HPDE6-E6E7 (cell line): ENCODE measurements around the gene KDM4C.
"Not testable (repeated sequence)": the region's sequence is repeated elsewhere in the genome, so short reads cannot be mapped to it uniquely, and the experiment has no call there.

Source experiments
- DNase-seq: peaks from one replicate; pipeline ENCODE4 v3.0.0; 2011; ENCODE audit warnings: missing footprints; ENCODE audit errors: extremely low spot score

The KDM4C gene

DNA sequence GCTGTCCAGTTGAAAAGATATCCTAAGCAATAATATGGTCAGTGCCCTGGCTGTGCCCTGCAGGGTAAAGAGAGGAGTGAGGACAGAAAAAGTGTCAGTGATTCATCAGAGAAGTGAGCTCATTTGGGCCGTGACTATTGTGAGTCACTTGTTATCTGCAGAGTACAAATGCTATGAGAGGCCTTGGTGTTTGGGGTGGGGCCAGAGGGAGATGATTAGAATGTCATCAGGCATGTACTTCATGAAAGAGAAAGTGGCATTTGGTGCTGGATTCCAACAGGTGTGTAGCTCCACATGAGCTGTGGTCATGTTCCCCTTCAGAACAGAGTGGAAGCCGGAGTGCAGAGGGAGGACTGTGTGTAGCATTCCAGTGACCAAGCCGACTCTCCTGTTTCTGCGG, 174.1 kb downstream of the KDM4C start:
- peak; percentile 86 for DNase-seq

DNA sequence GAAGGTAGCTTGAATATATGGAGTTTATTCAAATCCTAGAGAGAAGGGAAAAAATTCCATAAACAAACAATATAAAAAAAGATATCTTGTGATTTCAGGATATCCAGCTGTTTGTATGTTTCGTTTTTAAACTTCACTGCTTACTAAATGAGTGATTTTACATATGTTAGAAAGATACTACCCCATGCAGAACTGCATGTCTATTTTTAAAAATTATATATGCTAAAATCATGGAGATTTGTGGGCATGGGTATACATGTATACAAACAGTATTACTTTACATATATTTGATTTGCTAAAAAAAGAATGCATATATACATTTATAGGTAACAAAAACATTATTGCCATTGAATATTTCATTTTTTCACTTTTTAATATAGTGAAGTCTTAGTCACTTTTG, 178.3 kb downstream of the KDM4C start:
- no peak for DNase-seq

DNA sequence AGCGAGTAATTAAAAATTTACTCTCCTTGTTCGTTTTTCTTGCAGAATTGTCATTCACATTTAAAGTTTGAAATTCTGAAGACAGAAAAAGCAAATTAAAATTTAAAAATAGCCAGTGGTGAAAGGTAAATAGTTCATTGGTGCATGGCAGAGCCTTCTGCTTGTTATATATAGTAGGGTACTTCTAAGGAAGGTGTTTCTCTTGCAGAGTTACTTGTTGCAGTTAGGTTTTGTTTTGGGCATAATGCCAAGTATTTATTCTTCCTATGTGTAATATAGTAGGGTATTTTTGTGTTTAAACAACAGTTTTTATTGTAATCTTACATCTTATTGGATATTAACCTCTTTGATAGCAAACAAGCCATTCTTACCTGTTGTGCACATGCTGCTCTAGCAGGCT, 179.4 kb downstream of the KDM4C start:
- no peak for DNase-seq

DNA sequence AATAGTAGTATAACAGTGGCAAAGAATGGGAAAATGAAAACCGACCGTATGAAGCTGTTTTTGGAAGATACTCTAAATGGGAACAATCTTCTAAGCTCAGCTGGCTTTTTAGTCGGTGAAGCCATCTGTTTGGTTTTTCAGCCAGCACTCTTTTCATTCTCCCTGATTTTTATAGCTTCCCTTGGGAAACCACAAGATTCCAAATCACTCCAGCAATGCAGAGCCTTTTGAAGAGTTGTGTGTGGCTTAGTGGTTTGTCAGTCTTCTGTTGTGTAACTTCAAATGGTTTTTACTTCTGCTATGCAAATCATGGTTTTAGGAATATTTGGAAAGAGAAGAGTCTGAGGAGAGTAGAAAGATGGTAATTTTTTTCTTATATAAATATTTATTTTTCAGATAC, 180.7 kb downstream of the KDM4C start:
- no peak for DNase-seq

DNA sequence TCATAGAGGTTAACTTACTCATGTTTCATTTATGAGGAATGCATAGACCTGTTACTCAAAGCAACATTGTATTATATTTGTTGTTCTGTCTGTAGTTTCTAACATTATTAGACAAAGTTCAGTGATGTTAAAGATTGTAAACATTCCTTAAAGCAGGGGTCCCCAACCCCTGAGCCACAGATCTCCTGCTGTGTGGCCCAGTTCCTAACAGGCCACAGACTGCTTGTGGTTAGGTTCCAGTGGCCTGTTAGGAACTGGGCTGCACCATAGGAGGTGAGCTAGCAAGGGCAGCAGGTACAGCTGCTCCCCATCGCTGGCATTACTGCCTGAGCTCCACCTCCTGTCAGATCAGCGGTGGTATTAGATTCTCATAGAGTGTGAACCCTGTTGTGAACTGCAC, 181.1 kb downstream of the KDM4C start:
- no peak for DNase-seq

DNA sequence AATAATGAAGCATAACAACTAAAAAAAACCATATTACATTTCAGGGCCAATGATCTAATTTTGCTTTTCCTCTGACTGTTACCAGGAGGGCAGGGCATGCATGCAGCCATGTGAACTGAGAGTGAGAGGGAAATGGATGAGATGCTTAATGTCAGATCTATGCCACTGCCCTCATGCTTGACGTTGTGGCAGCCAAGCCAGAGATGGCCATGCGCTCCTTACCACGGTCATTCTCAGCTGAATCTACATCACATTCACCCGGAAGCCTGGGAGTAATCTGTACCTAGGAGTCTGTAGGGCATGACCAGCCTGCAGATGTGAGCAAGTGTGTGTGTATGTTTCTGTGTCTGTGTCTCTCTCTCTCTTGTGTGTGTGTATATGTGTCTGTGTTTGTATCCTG, 183.7 kb downstream of the KDM4C start:
- DNase-seq = no peak

DNA sequence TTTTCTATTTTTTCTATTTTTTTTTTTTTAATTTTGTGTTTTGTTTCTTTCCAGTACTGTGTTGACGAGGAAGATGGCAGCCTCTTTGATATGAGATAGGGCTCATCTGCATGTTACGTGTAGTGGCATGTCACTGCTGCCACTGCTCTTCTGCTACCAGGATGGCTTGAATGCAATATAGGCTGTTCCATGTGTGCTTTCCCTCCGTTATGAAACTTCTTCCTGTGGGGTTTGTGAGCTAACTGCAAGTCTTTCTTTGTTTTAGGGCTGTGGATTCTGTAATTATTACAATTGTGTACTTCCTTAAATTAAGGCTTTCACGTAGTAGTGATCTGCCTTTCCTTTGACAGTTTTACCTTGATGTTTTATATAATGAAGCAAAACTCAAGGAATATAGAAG, 184.6 kb downstream of the KDM4C start:
- DNase-seq = no peak

DNA sequence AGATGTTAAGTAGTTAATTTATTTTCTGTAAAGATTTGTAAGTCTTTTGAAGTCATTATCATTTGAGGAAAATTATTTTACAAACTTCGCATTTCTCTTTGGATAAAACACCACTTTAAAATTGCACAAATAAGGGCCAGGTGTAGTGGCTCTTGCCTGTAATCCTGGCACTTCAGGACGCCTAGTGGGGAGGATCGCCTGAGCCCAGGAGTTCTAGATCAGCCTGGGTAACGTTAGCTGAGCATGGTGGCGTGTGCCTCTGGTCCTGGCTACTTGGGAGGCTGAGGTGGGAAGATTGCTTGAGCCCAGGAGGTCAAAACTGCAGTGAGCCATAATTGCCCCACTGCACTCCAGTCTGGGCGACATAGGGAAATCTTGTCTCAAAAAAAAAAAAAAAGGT, 185.5 kb downstream of the KDM4C start:
- no peak for DNase-seq

DNA sequence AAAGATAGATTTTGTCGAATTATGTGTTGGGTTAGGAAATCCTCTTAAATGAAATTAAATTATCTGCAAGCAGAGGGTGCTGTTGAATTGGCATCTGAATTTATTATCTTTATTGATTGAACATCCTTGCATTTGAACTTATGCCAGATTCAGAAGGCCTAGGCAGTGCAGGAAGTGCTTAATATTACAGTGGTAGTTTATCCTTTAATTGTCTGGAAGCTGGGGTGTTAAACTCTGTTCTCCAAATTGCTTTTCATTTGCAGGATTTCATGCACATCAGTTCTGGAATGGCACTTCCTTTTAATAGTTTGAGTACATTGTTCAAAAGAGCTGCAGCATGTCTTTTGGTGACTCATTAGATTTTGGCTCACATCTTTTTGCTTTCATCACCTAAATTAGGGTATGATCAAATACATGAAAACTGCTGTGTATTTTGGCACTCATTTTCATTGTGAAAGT, 186.3 kb downstream of the KDM4C start:
- DNase-seq = no peak

DNA sequence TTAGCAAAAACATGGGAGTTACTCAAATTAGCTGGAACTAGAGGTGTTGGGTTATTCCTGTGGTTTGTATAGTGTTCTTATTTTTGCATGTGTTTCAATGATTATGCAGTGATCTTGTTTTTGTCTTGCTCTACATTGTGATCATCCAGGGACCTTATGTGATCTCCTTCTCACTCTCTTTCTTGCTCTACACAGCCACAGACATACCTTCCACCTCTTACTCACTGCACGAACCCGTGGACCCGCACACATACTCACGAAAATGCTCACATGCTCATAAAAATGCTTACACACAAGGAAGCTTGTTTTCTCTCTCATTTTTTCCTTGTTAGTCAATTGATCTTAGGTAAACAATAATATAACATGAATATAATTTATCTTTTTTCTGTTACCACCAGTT, 187.1 kb downstream of the KDM4C start:
- no peak for DNase-seq

DNA sequence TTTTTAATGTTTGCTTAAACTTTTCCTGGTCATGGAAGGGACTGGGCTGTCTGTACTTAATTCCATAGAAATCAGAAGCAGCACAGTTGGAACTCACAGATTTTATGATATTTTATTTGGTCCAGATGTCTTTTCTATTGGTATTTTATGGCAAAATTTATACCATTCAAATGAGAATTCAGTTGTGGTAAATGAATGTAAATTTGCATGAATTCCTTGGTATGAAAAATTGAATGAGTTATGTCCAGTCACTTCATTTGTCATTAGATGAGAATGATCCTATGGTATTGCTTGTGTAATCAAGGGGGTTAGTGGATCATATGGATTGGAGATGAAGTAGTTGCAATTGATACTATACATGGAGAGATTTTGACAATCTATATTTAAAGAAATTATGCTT, 188.0 kb downstream of the KDM4C start:
- DNase-seq = no peak

DNA sequence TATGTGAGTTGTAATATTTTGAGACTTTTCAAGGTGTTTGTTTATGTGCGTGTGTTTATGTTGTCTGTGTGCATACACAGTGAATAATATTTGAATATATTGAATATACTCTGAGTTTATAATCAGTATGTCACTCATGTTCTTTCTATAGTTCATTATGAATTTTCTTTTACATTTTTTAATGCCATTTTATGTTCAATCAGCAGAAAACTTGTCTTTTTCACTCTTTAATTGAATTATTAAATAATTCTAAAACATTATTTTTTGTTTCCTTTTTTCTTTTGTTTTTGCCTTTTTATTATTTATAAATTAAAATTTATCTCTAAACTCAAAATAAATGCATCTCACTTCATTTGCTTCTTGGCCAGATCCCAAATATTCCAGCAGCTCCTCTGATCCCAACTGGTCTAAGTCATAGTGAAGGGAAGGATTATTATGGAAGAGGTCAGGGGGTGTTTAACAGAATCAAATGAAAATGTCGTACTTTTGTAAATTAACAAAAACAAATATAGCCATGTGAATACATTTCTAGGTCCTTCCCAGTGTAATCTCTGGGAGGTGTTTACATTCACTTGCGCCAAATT, 188.9 kb downstream of the KDM4C start:
- DNase-seq = no peak

DNA sequence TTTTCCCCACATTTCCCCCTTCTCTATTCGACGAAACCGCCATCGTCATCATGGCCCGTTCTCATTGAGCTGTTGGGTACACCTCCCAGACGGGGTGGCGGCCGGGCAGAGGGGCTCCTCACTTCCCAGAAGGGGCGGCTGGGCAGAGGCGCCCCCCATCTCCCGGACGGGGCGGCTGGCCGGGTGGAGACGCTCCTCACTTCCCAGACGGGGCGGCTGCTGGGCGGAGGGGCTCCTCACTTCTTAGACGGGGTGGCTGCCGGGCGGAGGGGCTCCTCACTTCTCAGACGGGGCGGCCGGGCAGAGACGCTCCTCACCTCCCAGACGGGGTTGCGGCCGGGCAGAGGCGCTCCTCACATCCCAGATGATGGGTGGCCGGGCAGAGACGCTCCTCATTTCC, 191.1 kb downstream of the KDM4C start:
- DNase-seq = not testable (repeated sequence)

DNA sequence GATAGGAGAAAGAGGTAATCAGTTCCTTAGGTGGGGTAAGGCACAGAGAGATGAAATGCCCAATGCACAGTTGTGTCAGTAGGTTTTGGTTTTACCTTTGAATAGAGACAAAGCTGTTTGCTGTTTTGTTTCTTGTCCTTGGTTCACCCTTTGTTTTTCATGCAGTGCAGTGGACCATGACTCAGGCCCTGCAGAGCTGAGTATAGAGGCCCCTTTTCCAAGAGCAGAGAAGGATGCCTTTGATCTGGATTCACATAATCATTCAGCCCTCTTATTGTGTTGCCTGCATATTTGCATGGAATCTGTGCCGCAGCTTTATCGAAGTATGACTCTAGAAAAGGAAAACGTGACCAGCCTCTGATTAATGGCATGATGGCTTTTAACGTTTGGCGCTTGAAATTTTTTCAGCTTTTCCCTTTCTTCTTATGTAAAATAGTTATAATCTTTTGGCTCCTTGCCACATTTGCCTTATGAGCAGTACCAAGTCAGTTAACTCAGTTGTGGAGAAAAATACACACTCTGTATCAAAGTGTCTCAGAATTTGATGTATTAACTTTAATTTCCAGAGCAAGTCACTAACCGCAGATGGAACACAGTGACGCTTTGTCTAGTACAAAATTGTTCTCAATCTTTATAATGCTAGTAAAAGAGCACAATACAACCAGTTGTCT, 197.6 kb downstream of the KDM4C start:
- no peak for DNase-seq

DNA sequence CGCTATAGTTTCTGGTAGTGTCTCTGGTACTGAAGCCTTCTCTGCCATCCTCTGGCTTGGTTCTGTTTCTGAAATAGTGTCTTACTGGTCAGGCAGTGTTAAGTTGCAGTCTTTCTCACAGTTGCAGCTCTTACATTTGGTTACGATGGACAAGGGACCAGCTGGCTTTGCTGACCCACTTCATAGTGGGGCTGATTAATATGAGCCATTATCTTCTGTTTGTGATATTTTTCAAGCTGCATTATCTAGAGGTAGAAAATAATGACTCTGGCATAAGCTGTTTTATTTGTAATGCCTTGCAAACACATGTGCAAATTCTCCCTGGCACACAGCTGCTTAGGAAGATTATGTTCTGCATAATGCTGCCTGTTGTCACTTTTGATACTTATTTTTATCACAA, 199.1 kb downstream of the KDM4C start:
- DNase-seq = no peak

DNA sequence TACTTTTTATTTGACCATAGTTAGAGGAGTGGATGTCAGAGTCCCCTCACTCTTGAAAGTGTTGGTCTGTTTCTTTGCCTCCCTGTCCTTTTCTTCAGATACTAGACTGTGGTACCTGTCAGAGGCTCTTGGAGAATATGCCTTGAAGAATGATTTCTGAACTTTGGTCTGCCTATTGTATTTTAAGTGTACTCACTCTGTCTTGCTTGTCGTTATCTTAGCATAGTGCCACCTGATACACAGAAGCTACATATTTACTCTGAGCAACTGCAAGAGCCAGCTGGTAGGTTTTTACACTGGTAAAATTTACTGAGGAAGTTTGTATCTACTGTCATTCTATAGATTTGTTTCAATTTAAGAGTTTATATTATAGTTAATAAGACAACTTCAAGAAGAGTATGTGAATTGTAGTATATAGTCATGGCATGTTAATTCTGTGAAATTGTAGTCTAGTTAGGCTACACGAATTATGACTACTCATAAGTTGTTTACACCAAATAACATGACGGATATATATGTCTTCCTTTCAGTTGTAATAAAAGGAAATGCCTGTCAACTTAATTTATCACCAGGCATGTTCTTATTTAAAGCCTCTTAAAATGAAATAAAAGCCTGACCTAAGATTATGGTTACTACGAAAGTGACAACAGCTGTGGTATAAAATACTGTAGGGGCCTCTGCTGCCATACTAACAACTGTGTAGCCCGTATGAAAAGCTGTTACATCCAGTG, 201.7 kb downstream of the KDM4C start:
- no peak for DNase-seq

DNA sequence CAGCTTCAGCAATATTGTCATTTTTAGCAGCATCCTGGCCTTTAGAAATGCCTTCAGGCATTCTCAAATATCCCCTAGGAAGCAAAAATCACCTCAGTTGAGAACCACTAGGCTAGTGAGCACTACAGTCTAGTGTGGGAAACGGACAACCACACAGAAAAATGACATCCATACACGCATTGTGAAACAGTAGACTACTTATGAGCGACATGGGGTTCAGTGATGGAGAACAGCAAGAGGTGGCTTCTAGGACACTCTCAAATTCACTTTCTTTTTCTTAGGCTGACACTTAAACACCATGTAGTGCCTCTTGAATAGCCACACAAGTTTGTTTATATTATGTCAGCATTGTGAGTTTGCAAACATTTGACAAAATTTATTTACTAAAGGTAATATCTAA, 203.0 kb downstream of the KDM4C start:
- DNase-seq = no peak

DNA sequence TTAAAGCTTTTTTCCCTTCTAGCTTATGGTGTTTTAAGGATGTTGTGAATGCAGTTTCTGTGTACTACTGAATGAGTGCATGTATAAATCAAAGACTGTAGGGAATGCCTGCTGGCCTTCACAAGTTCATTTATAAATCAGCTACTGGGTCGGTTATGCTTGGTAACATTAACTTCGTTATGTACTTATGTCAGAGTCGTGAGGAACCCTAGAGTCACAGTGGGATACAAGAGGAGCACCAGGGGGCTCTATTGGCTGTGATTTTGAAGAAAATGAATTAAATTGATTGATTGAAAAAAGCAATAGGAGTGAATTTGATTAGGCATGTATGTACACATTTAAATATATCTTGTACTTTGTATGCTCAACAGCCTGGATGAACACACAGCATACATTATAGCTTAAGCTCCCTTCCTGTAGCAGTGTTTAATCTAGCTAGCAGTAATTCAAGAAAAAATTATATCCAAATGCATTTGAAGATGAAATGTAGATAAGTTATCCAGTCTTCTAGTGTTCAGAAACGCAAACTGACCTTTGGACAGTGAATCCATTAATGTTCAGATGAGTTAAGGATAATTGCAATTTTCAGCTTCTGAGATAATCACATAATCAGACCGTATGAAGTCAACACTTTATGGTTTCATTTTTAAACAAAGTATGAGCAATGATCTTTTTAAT, 204.2 kb downstream of the KDM4C start:
- DNase-seq = no peak

DNA sequence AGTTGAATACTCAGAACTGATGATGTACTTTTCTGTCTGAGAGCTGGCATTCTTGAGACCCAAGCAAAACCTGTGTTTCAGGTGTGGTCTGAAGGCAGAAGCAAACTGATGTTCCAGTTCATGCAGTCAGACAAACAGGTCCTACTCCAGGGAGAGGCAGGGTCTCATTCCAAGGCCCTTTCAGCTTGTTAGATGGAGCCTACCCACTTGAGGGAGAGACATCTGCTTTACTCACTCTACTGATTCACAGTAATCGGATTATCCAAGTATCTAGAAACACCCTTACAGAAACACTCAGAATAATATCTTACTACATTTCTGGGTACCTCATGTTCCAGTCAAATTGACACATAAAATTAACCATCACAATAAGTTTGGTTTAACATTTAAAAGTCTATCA, 207.8 kb downstream of the KDM4C start:
- no peak for DNase-seq

DNA sequence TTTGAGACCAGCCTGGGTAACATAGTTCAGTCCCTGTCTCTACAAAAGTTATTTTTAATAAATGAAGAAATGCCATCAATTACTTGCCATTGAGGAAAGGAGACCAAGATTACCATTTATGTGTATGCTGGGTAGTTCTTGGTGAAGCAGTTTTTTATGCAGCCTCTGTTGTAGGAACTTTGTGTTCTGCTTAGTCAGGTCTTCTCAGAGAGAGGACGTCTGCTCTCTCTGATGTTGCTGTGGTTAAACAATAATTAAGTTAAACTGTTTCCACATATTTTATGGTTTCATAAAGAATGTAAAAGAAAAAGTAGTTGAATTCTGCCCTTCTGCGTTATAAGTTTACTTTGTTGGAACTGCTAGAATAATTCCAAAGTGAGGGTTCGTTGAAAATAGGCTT, 210.5 kb downstream of the KDM4C start:
- no peak for DNase-seq

DNA sequence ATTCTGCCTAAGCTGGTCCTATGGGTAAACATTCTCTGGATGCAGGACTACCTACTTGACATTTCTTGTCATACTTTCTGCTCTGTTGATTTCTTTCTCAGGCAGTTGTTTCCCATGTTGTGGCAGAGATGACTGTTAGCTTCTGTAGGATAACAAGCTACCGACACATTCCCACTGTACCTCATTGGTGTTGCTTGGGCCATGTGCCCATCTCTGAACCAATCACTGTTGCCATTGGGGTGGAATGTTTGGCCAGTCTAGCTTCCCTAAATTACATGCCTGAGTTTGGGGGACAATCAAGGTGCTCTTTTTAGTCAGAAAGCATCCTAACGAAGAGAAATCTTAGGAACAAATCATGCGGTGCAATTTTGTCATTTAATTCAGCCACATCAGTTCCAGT, 212.0 kb downstream of the KDM4C start:
- no peak for DNase-seq

DNA sequence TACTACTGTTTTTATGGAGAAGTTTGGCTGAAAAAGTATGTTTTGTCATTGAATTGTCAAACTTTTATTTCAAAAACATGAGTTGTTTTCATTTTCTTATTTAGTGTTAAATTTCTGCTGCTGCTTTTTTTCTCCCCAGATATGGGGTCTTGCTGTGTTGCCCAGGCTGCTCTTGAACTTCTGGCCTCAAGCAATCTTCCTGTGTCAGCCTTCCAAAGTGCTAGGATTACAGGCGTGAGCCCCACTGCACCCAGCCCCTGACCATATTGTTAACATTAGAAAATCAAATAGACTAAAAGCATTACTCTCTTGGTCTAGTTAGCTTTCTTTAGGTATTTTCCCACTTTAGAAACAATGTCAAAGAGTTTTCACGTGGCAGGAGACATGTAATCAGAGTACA, 215.3 kb downstream of the KDM4C start:
- no peak for DNase-seq

DNA sequence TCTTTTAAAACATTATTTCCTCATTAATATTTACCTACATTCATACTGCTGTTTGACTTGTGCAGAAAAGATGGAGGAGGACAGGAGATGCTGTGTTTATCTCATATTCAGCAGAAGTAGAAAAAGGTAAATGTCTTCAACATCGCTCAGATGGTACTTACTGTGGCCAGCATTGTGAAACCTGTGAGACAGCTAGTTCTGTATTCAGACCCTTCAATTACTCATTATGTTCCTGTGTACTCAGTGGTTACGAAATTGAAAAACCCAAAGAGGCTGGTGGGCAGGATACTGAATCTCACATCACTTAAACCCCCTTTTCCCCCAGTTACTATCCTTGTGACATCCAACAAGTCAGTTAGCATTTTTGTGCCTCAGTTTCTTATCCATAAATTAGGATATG, 216.0 kb downstream of the KDM4C start:
- DNase-seq = no peak
